ENCODE data around the gene ADGRB3. TPM values are rescaled to one million over a fixed set of nuclear protein-coding genes. Genes with fewer than 3 reads are reported as not detected.
A peak's percentile ranks its signal among the peaks of the same experiment; 100 is the strongest.

The ADGRB3 gene
- total RNA-seq, 2 experiments from 2014 or later, result not detected

DNA sequence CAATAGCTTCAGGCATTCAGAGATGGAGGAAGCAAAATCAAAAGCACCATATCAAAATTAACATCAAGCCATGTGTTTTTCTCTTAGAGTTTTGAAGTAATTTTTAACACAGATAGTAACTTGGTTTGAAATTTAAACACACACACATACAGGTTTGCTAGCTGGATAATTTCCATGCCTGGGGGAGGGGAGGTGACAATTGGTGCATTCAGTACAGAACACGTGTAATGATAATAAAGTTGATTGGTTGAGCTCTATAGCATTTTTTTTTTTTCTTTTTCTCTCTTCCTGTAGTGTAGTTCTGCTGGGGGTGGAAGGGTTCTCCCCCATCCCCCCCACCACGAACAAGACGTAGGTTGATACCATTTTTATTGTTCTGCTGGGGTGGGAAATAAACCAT, 596.9 kb downstream of the ADGRB3 start:
- H3K9me3 Mint-ChIP-seq, result no peaks in the 10 kb centered on the region
- DNase-seq, result no peak
- CTCF ChIA-PET, result no interaction called here
- no peaks in the 10 kb centered on the region for H3K36me3 Mint-ChIP-seq (ENCODE audit: low read depth)
- H3K27me3 Mint-ChIP-seq, result no peaks in the 10 kb centered on the region
- H3K4me3 Mint-ChIP-seq, result no peak overlapping the region
- no peak overlapping the region for H3K27ac Mint-ChIP-seq
- POLR2A ChIA-PET, result no interaction called here
- no peaks in the 10 kb centered on the region for H3K4me1 Mint-ChIP-seq

- no peak overlapping the region for H3K27ac Mint-ChIP-seq
- POLR2A ChIA-PET, result no interaction called here
- no peak overlapping the region for H3K4me3 Mint-ChIP-seq
- H3K36me3 Mint-ChIP-seq (ENCODE audit: low read depth), result no peaks in the 10 kb centered on the region
- CTCF ChIA-PET, result no interaction called here
- H3K9me3 Mint-ChIP-seq, result no peaks in the 10 kb centered on the region
- DNase-seq, result no peak
- no peaks in the 10 kb centered on the region for H3K27me3 Mint-ChIP-seq
- H3K4me1 Mint-ChIP-seq, result no peaks in the 10 kb centered on the region
Measured at GRCh38 chr6:69232496-69232895, 597.4 kb downstream of the ADGRB3 start.

- ChIA-PET CTCF (no interaction called here), POLR2A (no interaction called here)
- Mint-ChIP-seq H3K36me3 (ENCODE audit: low read depth) (no peaks in the 10 kb centered on the region), H3K27ac (no peak overlapping the region), H3K4me1 (no peaks in the 10 kb centered on the region), H3K27me3 (no peaks in the 10 kb centered on the region), H3K4me3 (no peak overlapping the region), H3K9me3 (no peaks in the 10 kb centered on the region)
- peak; percentile 59 for DNase-seq
Measured at GRCh38 chr6:69232911-69233448, 597.9 kb downstream of the ADGRB3 start.

- Mint-ChIP-seq H3K27ac (no peak overlapping the region), H3K27me3 (no peaks in the 10 kb centered on the region), H3K36me3 (ENCODE audit: low read depth) (no peaks in the 10 kb centered on the region), H3K4me3 (no peak overlapping the region), H3K4me1 (no peaks in the 10 kb centered on the region), H3K9me3 (no peaks in the 10 kb centered on the region)
- ChIA-PET POLR2A (no interaction called here), CTCF (no interaction called here)
- no peak for DNase-seq
Measured at GRCh38 chr6:69238067-69238466, 603.0 kb downstream of the ADGRB3 start.

DNA sequence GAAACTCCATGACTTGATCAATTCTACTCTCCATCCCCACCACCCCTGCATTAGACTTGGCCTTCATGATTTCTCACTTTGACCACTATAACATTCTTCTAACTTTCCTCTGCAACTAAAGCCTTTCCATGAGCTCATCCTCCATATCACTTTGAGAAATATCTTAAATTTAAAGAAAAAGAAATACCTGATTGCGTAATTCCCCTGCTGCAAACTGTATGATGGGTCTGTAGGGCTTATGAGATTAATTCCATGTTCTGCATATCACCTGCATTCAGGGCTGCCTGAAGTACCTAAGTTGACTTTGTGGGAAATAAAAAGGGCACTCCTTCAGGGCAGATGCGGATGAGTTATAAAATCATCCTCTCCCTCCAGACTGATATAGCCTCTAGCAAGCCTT, 611.9 kb downstream of the ADGRB3 start:
- Mint-ChIP-seq H3K27me3 (no peaks in the 10 kb centered on the region), H3K36me3 (ENCODE audit: low read depth) (no peaks in the 10 kb centered on the region), H3K9me3 (no peaks in the 10 kb centered on the region), H3K4me3 (no peak overlapping the region), H3K27ac (no peak overlapping the region), H3K4me1 (no peaks in the 10 kb centered on the region)
- CTCF ChIA-PET, result no interaction called here
- no peak for DNase-seq
- POLR2A ChIA-PET, result no interaction called here

- Mint-ChIP-seq H3K36me3 (ENCODE audit: low read depth) (no peaks in the 10 kb centered on the region), H3K27ac (no peak overlapping the region), H3K9me3 (peaks cover 7% of the 10 kb centered on the region), H3K4me1 (no peaks in the 10 kb centered on the region), H3K27me3 (no peaks in the 10 kb centered on the region), H3K4me3 (no peak overlapping the region)
- POLR2A ChIA-PET, result no interaction called here
- no peak for DNase-seq
- CTCF ChIA-PET, result no interaction called here
Measured at GRCh38 chr6:69261010-69261409, 625.9 kb downstream of the ADGRB3 start.

DNA sequence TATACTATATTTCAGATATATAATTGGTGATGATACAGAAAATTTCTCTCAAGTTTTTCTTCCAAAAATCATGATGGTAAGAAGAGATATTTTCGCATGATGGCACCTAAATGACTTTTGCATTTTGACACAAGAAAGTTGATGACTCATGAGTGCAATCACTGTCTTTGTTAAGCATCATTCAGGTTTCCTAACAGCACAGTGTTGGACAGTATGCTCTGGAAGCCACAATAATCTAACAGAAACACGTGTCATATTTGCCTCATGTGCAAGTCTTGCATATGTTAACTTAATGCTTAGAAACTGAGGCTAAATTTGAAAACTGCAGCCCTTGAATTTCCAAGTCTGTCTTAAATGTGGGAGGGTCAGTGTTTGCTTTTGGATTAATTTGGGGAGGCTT, 628.2 kb downstream of the ADGRB3 start:
- ChIA-PET CTCF (no interaction called here), POLR2A (no interaction called here)
- no peaks in the 10 kb centered on the region for H3K4me1 Mint-ChIP-seq
- H3K4me3 Mint-ChIP-seq, result no peak overlapping the region
- no peaks in the 10 kb centered on the region for H3K9me3 Mint-ChIP-seq
- no peaks in the 10 kb centered on the region for H3K36me3 Mint-ChIP-seq (ENCODE audit: low read depth)
- H3K27me3 Mint-ChIP-seq, result no peaks in the 10 kb centered on the region
- H3K27ac Mint-ChIP-seq, result no peak overlapping the region
- no peak for DNase-seq

GRCh38 chr6:69265090-69265489, 630.0 kb downstream of the ADGRB3 start:
- Mint-ChIP-seq H3K9me3 (no peaks in the 10 kb centered on the region), H3K4me3 (no peak overlapping the region)

DNA sequence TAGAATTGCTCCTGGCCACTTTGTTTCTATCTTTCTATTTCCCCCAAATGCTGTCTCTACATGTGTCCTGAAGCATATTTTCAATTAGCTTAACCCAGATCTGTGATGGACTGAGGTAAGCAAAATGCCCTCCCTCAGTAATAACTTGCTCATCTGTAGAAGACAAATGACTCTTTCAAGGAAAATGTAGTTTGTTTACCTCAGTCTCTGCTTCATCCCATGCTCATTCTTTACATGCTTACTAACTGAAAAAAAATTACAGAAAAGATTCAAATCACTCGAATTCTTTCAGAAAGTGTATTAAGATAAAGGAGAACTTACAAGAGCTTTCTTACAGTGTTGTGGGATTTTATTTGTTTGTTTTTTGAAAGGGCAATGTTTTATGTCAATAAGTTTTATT, 630.6 kb downstream of the ADGRB3 start:
- DNase-seq, result no peak
- CTCF ChIA-PET, result no interaction called here
- POLR2A ChIA-PET, result no interaction called here
- Mint-ChIP-seq H3K4me1 (no peaks in the 10 kb centered on the region), H3K36me3 (ENCODE audit: low read depth) (no peaks in the 10 kb centered on the region), H3K27ac (no peak overlapping the region), H3K27me3 (no peaks in the 10 kb centered on the region), H3K9me3 (no peaks in the 10 kb centered on the region), H3K4me3 (no peak overlapping the region)

More at GRCh38 chr6:69265090-69265489, 630.0 kb downstream of the ADGRB3 start:
- no peak overlapping the region for H3K27ac Mint-ChIP-seq
- DNase-seq, result no peak
- no peaks in the 10 kb centered on the region for H3K4me1 Mint-ChIP-seq
- H3K36me3 Mint-ChIP-seq (ENCODE audit: low read depth), result no peaks in the 10 kb centered on the region
- no peaks in the 10 kb centered on the region for H3K27me3 Mint-ChIP-seq
- CTCF ChIA-PET, result no interaction called here
- POLR2A ChIA-PET, result no interaction called here

DNA sequence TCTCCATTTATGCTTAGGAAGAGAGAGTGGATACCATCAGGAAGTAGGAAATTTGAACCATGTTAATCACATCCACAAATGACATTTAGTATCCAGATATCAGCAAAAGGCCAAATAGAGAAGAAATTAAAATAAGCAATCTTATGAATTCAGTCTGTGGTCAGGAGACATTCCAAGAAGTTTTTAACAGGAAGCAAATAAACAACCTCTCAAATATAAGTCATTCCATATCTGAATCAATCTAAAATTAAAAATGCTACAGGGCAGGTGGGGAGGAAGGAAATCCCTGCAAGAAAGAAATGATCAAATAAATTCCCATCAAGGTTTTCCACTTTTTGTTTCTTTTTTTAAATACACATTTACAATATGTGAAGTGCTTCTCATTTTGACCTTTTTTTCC, 641.1 kb downstream of the ADGRB3 start:
- Mint-ChIP-seq H3K27ac (no peak overlapping the region), H3K36me3 (ENCODE audit: low read depth) (no peaks in the 10 kb centered on the region), H3K4me3 (no peak overlapping the region), H3K27me3 (no peaks in the 10 kb centered on the region), H3K9me3 (no peaks in the 10 kb centered on the region), H3K4me1 (no peaks in the 10 kb centered on the region)
- ChIA-PET CTCF (no interaction called here), POLR2A (no interaction called here)
- DNase-seq, result no peak

- CTCF ChIA-PET, result no interaction called here
- no peaks in the 10 kb centered on the region for H3K36me3 Mint-ChIP-seq (ENCODE audit: low read depth)
- POLR2A ChIA-PET, result no interaction called here
Measured at GRCh38 chr6:69279805-69280204, 644.7 kb downstream of the ADGRB3 start.

GRCh38 chr6:69280858-69281257, 645.8 kb downstream of the ADGRB3 start:
- Mint-ChIP-seq H3K27ac (no peak overlapping the region), H3K36me3 (ENCODE audit: low read depth) (no peaks in the 10 kb centered on the region), H3K9me3 (no peaks in the 10 kb centered on the region), H3K4me1 (no peaks in the 10 kb centered on the region), H3K4me3 (no peak overlapping the region), H3K27me3 (no peaks in the 10 kb centered on the region)
- ChIA-PET POLR2A (no interaction called here), CTCF (no interaction called here)
- no peak for DNase-seq

More at GRCh38 chr6:69279805-69280204, 644.7 kb downstream of the ADGRB3 start:
- H3K27me3 Mint-ChIP-seq, result no peaks in the 10 kb centered on the region
- no peak for DNase-seq
- no peak overlapping the region for H3K27ac Mint-ChIP-seq
- no peaks in the 10 kb centered on the region for H3K9me3 Mint-ChIP-seq
- no peak overlapping the region for H3K4me3 Mint-ChIP-seq
- H3K4me1 Mint-ChIP-seq, result no peaks in the 10 kb centered on the region

- Mint-ChIP-seq H3K36me3 (ENCODE audit: low read depth) (no peaks in the 10 kb centered on the region), H3K4me3 (no peak overlapping the region), H3K27ac (no peak overlapping the region), H3K9me3 (no peaks in the 10 kb centered on the region), H3K27me3 (no peaks in the 10 kb centered on the region), H3K4me1 (no peaks in the 10 kb centered on the region)
- ChIA-PET CTCF (no interaction called here), POLR2A (no interaction called here)
- DNase-seq, result no peak
Measured at GRCh38 chr6:69284176-69284730, 649.2 kb downstream of the ADGRB3 start.

DNA sequence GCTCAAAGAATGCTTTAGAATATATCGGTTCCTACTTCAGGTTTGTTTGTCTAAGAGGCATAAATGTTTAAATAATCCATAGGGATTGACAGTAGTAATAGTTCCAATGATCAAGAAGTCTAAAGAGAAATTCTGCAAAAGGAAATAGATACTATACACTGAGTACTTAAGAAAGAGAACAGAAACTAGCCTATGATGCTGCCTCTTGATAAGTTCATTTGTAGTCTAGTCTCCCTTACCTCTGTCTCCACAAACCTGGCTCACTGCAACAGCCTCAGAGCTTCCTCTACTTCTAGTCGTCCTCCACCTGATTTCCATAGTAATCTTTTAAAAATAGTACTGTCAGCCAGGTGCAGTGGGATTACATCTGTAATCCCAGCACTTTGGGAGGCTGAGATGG, 650.0 kb downstream of the ADGRB3 start:
- H3K4me3 Mint-ChIP-seq, result no peak overlapping the region
- no peaks in the 10 kb centered on the region for H3K27me3 Mint-ChIP-seq
- ChIA-PET POLR2A (no interaction called here), CTCF (no interaction called here)
- no peaks in the 10 kb centered on the region for H3K9me3 Mint-ChIP-seq
- no peaks in the 10 kb centered on the region for H3K4me1 Mint-ChIP-seq
- H3K27ac Mint-ChIP-seq, result no peak overlapping the region
- no peaks in the 10 kb centered on the region for H3K36me3 Mint-ChIP-seq (ENCODE audit: low read depth)
- DNase-seq, result no peak
